22Rv1 (cell line): ENCODE data around the gene TAF1L.
"Not testable (repeated sequence)": the region's sequence is repeated elsewhere in the genome, so short reads cannot be mapped to it uniquely, and the experiment has no call there.

ENCODE experiments used
- H3K27ac ChIP-seq: fragments of 450-650 bp; 2 replicates; pipeline ENCODE4 v1.5.1; 2017
- ZFX ChIP-seq: fragments of 450-650 bp; IDR thresholded peaks from 2 replicates; pipeline ENCODE4 v1.6.1; 2017; ENCODE audit warnings: antibody characterized with exemption, borderline replicate concordance
- TF ChIP-seq, protein P1 (sequence below): fragments of 450-650 bp; IDR thresholded peaks from 2 replicates; pipeline ENCODE4 v1.5.1; 2017; ENCODE audit warnings: mild to moderate bottlenecking

The TAF1L gene

DNA sequence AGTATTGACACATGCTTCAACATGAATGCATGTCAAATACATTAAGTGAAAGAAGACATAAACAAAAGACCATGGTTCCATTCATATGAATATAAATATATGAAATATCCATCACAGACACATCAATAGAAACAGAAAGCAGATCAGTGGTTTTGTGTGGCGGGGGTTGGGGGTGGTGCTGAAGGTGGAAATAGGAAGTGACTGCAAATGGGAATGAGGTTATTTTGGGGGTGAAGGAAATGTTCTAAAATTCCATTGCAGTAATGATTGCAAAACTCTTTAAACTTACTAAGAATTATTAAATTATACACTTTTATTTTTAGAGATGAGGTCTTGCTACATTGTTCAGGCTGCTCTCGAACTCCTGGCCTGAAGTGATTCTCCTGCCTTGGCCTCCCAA lies 28.7 kb downstream of the TAF1L start:
- no peak for TF ChIP-seq ZFX
- TF ChIP-seq, protein P1, sequence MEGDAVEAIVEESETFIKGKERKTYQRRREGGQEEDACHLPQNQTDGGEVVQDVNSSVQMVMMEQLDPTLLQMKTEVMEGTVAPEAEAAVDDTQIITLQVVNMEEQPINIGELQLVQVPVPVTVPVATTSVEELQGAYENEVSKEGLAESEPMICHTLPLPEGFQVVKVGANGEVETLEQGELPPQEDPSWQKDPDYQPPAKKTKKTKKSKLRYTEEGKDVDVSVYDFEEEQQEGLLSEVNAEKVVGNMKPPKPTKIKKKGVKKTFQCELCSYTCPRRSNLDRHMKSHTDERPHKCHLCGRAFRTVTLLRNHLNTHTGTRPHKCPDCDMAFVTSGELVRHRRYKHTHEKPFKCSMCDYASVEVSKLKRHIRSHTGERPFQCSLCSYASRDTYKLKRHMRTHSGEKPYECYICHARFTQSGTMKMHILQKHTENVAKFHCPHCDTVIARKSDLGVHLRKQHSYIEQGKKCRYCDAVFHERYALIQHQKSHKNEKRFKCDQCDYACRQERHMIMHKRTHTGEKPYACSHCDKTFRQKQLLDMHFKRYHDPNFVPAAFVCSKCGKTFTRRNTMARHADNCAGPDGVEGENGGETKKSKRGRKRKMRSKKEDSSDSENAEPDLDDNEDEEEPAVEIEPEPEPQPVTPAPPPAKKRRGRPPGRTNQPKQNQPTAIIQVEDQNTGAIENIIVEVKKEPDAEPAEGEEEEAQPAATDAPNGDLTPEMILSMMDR = no peak
- H3K27ac ChIP-seq = no peak overlapping the region

DNA sequence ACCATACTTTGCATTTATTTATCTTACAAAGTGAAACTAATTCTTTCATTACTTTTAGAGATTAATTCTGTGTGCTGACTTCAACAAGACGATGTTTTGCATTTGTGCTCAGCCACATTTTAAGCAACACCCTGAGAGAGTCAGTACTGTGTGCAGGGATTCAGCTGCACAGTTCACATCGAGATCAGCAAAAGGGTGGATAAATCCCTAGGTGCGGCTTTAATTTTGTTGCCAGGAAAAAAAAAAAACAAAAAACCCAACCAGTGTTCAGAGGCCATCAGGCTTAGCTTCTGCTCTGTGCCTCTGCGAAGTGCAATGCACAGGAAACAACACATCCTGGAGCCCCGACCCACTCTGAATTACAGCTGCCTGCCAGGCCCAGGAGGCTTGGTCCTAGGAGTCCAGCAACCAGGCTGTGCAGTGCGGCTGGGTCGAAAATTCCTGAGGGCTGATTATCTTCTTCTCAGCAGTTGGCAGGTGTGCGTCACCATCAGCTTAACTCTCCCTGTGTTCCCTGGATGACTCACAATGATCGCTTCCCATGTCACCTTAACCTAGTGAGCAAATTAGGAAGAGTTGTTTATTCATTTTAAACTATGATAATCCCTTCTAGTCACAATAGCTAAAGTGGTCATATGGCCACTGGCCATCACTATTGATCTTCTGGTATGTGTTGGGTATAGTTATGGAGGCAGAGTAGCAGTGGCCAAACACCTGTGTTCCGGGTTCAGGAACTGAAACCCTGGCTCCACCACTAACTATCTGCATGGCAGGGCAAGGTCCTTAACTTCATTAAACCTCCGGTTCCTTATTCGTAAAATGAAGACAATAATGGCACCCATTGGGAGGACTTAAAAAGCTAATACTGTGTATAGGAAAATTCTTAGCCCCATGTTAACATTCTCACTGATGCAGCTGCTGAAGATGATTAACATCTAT lies 31.3 kb downstream of the TAF1L start:
- no peak overlapping the region for H3K27ac ChIP-seq
- TF ChIP-seq, protein P1 = no peak
- no peak for TF ChIP-seq ZFX

DNA sequence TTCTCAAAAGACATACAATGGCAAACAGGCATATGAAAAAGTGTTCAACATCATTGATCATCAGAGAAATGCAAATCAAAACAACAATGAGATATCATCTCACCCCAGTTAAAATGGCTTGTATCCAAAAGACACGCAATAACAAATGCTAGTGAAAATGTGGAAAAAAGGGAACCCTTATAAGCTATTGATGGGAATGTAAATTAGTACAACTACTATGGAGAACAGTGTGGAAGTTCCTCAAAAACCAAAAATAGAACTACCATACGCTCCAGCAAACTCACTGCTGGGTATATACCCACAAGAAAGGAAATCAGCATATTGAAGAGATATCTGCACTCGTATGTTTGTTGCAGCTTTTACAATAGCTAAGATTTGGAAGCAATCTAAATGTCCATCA lies 36.4 kb downstream of the TAF1L start:
- not testable (repeated sequence) for H3K27ac ChIP-seq

DNA sequence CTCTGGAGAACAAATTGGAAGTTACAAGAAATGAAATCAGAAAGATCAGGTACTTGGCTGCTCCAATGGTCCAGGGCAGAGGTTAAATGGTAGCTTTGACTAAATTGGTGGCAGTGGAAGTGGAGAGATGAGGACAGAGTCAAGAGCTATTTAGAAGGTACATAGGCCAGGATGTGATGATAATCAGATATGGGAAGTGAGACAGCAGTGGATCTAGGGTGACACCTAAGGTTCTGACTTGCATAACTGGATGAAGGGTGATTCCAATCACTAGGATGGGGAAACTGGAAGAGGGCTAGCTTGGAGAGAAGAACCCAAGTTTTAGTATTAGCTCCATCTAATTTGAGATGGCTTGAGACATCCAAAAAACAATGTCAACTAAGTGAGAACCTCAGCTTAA lies 38.5 kb downstream of the TAF1L start:
- H3K27ac ChIP-seq = no peak overlapping the region
- TF ChIP-seq ZFX = no peak
- TF ChIP-seq, protein P1 = no peak

DNA sequence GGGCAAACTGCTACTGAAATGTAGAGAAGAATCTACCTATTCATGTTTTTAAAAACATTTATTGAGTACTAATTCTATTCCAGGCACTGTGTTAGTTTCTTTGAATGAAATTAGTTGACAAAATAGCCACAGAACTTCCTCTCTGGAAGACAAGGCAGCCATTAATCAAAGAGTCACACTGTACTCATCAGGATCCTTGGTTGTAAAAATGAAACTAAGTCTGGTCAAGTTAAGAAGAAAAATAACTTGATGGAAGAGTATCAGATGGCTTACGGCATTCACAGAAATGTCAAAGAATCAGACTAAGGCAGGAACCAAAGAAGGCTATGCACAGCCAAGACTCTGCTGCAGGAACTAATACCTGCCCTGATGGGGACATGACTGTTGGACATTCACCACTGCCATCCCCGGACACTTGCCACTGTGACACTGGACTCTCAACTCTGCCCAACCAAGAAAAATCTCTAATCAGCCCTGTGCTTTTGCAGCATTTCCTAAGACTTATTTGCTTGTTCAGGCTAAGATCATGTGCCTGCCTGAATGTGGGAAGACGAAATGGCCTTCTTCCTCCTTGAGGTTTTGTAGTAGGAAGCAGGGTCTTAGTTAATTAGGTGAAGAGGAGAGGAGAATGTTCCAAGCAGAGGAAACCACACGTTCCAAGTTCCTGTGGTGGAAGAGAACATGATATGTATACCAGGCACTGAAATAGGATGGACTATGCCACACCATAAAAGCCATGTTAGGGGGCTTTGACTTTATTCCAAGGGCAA lies 39.2 kb downstream of the TAF1L start:
- H3K27ac ChIP-seq = no peak overlapping the region
- TF ChIP-seq, protein P1 = no peak
- no peak for TF ChIP-seq ZFX

DNA sequence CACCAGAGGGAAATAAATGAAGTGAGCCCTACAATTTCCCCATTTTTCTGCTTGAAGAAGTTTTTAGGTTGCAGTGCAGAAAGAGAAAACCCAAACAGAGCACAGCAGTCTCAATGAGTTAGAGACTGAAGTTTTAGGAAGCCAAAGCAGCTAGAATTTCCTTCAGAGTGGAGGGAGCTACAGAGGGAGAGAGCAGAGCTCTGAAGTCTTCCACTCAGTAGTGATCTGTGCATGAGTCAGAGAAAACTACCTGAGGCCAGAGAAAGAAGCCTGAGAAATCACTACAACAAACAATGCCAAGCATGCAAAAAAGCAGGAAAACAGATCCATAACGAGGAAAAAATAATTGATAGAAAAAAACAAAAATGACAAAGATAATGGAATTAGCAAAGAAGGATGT lies 44.6 kb downstream of the TAF1L start:
- H3K27ac ChIP-seq = no peak overlapping the region
- TF ChIP-seq, protein P1 = no peak
- no peak for TF ChIP-seq ZFX

DNA sequence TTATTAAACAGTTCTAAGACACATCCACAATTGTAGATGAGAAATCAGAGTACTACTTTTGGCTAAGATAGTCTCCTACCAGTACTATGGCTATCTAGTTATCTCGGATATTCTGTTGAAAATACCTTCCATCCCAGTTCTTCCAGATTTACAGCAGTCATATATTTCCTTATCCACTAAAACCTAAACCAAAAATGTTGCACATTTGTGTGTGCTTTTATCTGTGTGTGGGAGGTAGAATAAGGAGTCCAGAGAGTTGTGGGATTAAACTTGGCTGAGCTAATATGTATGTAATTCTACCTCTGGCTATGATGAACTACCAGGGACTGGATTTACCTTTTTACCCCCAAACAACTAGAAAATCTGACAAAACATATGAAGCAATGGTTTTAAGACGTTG lies 45.0 kb downstream of the TAF1L start:
- H3K27ac ChIP-seq = no peak overlapping the region
- TF ChIP-seq, protein P1 = no peak
- no peak for TF ChIP-seq ZFX
